Tibial artery (tissue), 4 donors: ENCODE data around the gene ZNF101.
"Not testable (repeated sequence)": the region's sequence is repeated elsewhere in the genome, so short reads cannot be mapped to it uniquely, and the experiment has no call there.

ENCODE experiments used
- DNase-seq, 2 donors: peaks; one replicate each; pipeline ENCODE4 v3.0.0-alpha.2; 2019
- H3K27ac ChIP-seq, 2 donors: fragments of 200-600 bp; sonication (generic) in 1 of 2; 1 replicate in 1 of 2; 2 replicates in 1 of 2; pipeline ENCODE4 v1.5.1; 2018 to 2019; ENCODE audit warnings: mild to moderate bottlenecking in 1 of 2
- H3K27me3 ChIP-seq, 2 donors: fragments of 200-600 bp; sonication (generic) in 1 of 2; one replicate each; pipeline versions ENCODE4 v1.5.1 to v1.6.0; 2016 to 2019
- H3K36me3 ChIP-seq, 3 donors: fragments of 200-600 bp; sonication (generic) in 2 of 3; one replicate each; pipeline ENCODE4 v1.5.1; 2016 to 2019; ENCODE audit warnings: mild to moderate bottlenecking in 2 of 3
- H3K4me1 ChIP-seq, 4 donors: fragments of 200-600 bp; sonication (generic) in 2 of 4; 1 replicate in 3 of 4; 2 replicates in 1 of 4; pipeline ENCODE4 v1.5.1; 2016 to 2019
- H3K4me3 ChIP-seq, 2 donors: fragments of 200-600 bp; sonication (generic) in 1 of 2; 1 replicate in 1 of 2; 2 replicates in 1 of 2; pipeline ENCODE4 v1.5.1; 2018 to 2019; ENCODE audit warnings: mild to moderate bottlenecking in 2 of 2
- H3K9me3 ChIP-seq, 3 donors: fragments of 200-600 bp; sonication (generic) in 1 of 3; one replicate each; pipeline ENCODE4 v1.5.1; 2016 to 2019
- intact Hi-C: fragments of 100-400 bp; cut with DNase I; formaldehyde crosslinking; loops from one replicate; pipeline ENCODE4 v1.15.0; 2023; ENCODE audit warnings: low total_unique reads
- TF ChIP-seq, protein P1 (sequence below), 2 experiments: fragments of 200-600 bp in 1 of 2; fragments of 450-650 bp in 1 of 2; IDR thresholded peaks; one replicate each; pipeline ENCODE4 v1.5.1; 2017 to 2019; ENCODE audit warnings: antibody characterized with exemption in 2 of 2, mild to moderate bottlenecking in 1 of 2, moderate library complexity in 1 of 2

ZNF101 gene

GRCh38 chr19:19670070-19670551, 1.5 kb downstream of the ZNF101 start:
- Histone ChIP-seq H3K36me3 (peaks cover 18 to 24% (median 19%) of the 10 kb centered on the region in 3 donors), H3K4me1 (peaks cover 0 to 18% (median 10%) of the 10 kb centered on the region in 4 donors), H3K4me3 (no peak overlapping the region), H3K27me3 (no peaks in the 10 kb centered on the region), H3K9me3 (no peaks in the 10 kb centered on the region), H3K27ac (no peak overlapping the region)
- no peak for DNase-seq
- intact Hi-C loops = no loop called here
- TF ChIP-seq, protein P1, sequence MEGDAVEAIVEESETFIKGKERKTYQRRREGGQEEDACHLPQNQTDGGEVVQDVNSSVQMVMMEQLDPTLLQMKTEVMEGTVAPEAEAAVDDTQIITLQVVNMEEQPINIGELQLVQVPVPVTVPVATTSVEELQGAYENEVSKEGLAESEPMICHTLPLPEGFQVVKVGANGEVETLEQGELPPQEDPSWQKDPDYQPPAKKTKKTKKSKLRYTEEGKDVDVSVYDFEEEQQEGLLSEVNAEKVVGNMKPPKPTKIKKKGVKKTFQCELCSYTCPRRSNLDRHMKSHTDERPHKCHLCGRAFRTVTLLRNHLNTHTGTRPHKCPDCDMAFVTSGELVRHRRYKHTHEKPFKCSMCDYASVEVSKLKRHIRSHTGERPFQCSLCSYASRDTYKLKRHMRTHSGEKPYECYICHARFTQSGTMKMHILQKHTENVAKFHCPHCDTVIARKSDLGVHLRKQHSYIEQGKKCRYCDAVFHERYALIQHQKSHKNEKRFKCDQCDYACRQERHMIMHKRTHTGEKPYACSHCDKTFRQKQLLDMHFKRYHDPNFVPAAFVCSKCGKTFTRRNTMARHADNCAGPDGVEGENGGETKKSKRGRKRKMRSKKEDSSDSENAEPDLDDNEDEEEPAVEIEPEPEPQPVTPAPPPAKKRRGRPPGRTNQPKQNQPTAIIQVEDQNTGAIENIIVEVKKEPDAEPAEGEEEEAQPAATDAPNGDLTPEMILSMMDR (IDR thresholded peaks at IDR 0.05) = no peak

DNA sequence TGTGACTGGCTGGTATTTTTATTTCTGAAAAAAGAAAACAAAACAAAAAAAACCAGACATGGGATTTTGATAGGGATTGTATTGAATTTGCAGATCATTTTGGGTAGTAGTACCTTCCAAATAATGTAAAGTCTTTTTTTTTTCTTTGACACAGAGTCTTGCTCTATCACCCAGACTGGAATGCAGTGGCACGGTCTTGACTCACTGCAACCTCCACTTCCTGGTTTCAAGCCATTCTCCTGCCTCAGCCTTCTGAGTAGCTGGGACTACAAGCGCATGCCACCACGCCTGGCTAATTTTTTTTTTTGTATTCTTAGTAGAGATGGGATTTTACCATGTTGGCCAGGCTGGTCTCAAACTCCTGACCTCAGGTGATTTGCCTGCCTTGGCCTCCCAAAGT, 4.2 kb downstream of the ZNF101 start:
- Histone ChIP-seq H3K4me3 (no peak overlapping the region), H3K9me3 (no peaks in the 10 kb centered on the region), H3K27ac (no peak overlapping the region), H3K27me3 (no peaks in the 10 kb centered on the region), H3K4me1 (peaks cover 0 to 18% (median 10%) of the 10 kb centered on the region in 4 donors), H3K36me3 (peaks cover 27 to 43% (median 41%) of the 10 kb centered on the region in 3 donors)
- intact Hi-C loops = no loop called here
- TF ChIP-seq, protein P1 (IDR thresholded peaks at IDR 0.05) = no peak
- DNase-seq = no peak

DNA sequence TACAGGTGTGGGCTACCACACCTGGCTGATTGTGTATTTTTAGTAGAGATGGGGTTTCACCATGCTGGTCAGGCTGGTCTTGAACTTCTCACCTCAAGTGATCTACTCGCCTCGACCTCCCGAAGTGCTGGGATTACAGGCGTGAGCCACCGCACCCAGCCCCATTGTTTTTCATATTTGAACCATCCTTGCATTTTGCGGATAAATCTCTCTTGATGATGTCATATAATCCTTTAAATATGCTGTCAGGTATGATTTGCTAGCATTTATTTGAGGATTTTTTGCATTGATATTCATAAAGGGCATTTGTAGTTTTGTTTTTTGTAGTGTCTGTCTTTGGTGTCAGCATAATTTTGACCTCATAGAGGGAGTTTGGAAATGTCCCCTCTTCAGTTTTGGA, 5.7 kb downstream of the ZNF101 start:
- H3K4me3 ChIP-seq = no peak overlapping the region
- TF ChIP-seq, protein P1 (IDR thresholded peaks at IDR 0.05) = no peak
- DNase-seq = peak in 1 of 2 donors; percentile 17
- H3K27me3 ChIP-seq = no peaks in the 10 kb centered on the region
- H3K4me1 ChIP-seq = peaks cover 0 to 12% (median 6%) of the 10 kb centered on the region in 4 donors
- peaks cover 41 to 57% (median 56%) of the 10 kb centered on the region in 3 donors for H3K36me3 ChIP-seq
- intact Hi-C loops = no loop called here
- H3K27ac ChIP-seq = no peak overlapping the region
- peaks cover 0 to 13% (median 0%) of the 10 kb centered on the region in 3 donors for H3K9me3 ChIP-seq

GRCh38 chr19:19677579-19677978, 8.9 kb downstream of the ZNF101 start:
- TF ChIP-seq, protein P1 (IDR thresholded peaks at IDR 0.05) = no peak
- no peaks in the 10 kb centered on the region for H3K27me3 ChIP-seq
- peak in 1 of 2 donors; percentile 51 for DNase-seq
- intact Hi-C loops = no loop called here
- peaks cover 0 to 31% (median 0%) of the 10 kb centered on the region in 3 donors for H3K9me3 ChIP-seq
- H3K36me3 ChIP-seq = peaks cover 69 to 77% (median 74%) of the 10 kb centered on the region in 3 donors
- no peak overlapping the region for H3K4me3 ChIP-seq
- H3K4me1 ChIP-seq = no peaks in the 10 kb centered on the region
- no peak overlapping the region for H3K27ac ChIP-seq

- H3K27ac ChIP-seq = no peak overlapping the region
- H3K4me1 ChIP-seq = no peaks in the 10 kb centered on the region
- intact Hi-C loops = no loop called here
- TF ChIP-seq, protein P1 (IDR thresholded peaks at IDR 0.05) = no peak
- peaks cover 60 to 73% (median 66%) of the 10 kb centered on the region in 3 donors for H3K36me3 ChIP-seq
- no peaks in the 10 kb centered on the region for H3K27me3 ChIP-seq
- no peak for DNase-seq
- no peak overlapping the region for H3K4me3 ChIP-seq
- H3K9me3 ChIP-seq = peaks cover 0 to 49% (median 0%) of the 10 kb centered on the region in 3 donors
Measured at GRCh38 chr19:19679176-19680073, 10.8 kb downstream of the ZNF101 start.

DNA sequence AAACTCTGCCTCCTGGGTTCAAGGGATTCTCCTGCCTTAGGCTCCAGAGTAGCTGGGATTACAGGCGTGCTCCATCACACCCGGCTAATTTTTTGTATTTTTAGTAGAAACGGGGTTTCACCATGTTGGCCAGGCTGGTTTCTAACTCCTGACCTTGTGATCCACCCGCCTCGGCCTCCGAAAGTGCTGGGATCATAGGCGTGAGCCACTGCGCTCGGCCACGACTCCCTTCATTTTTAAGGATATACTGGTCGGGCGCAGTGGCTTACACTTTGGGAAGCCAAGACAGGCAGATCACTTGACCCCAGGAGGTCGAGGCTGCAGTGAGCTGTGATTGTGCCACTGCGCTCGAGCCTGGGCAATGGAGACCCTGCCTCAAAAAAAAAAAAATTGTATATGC, 17.5 kb downstream of the ZNF101 start:
- H3K9me3 ChIP-seq = peaks cover 0 to 48% (median 18%) of the 10 kb centered on the region in 3 donors
- H3K4me1 ChIP-seq, intact Hi-C loops, H3K27ac ChIP-seq, DNase-seq, H3K27me3 ChIP-seq, H3K4me3 ChIP-seq: not testable (repeated sequence)
- H3K36me3 ChIP-seq = peaks cover 19 to 35% (median 31%) of the 10 kb centered on the region in 3 donors
